ENCODE measurements around the gene NTRK3.

Gene NTRK3

DNA sequence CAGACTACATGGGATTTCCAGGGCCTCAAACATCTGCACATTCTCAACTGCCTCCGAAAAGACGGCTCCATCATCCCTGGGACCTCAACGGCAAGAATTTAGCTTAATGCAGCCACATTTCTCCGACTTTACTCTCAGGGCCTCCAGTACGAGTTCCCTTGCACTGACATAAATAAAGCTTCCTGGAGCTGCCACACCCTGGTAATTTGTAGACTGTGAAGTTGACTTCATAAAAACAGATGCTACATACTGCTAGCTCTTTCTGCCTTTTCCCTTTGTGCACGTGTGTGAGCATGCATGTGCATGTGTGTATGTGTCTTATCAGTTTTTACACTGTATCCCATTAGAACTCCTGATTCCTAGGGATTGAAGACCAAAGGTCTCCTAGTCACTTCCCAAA, 122.7 kb downstream of the NTRK3 start:
- DNase-seq (ENCODE audit: low read depth): no peak

DNA sequence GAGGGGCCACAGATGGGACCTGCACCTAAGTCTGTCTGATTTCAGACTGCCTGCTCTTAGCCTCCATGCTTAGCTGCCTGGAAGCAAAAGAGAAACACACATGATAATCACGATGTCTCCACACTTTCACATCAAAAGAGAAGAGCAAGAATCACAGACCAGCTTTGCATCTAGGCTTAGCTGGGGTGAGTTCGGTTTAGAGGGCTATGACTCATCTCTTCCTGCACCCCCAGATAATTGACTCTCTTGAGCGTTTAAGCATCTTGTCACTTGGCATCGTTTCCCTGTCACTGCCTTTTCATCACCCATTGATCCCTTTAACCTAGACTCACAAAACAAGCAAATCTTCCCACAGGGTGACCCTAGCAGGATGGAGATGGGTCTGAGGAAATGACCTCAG, 124.0 kb downstream of the NTRK3 start:
- DNase-seq (ENCODE audit: low read depth): no peak
- H3K4me3 ChIP-seq (ENCODE audit: low read depth, low read length): no peak overlapping the region

More for the DNA sequence above, 122.7 kb downstream of the NTRK3 start:
- no peak overlapping the region for H3K4me3 ChIP-seq (ENCODE audit: low read depth, low read length)

DNA sequence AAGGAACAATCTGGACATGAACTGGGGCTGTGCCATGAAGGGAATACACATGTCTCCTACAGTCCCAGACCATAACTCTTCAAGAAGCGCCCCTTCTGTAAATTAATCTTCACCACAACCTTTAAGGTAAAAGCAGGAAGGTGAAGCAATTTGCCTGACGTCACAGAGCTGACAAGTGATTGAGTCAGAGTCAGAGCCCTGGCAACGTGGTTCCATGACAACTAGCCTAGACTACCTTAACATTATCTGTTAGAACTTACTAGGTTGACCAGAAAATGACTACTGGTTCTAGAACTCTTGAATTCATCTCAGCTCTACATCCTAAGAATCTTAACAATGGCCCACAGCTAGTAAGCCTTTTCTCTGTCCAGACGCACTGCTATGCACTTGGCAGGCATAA, 124.6 kb downstream of the NTRK3 start:
- no peak for DNase-seq (ENCODE audit: low read depth)
- no peak overlapping the region for H3K4me3 ChIP-seq (ENCODE audit: low read depth, low read length)

DNA sequence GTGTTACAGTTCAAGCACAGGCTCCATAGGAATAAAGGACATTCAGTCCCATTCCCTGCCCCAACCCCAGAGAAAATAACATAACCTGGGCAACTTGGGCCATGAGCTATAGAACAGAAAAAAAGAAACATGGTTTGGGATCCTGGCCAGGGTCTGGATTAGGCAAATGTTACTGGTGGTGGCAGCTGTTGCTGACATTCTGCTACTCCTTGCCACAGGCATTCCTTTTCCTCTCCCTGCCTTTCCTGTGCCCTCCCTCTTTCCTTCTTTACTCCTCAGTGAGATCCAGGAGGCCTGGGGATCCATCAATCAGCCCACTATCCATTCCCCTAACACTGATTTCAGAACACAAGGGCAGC, 129.1 kb downstream of the NTRK3 start:
- no peak overlapping the region for H3K4me3 ChIP-seq (ENCODE audit: low read depth, low read length)
- DNase-seq (ENCODE audit: low read depth): peak; percentile 14

- H3K4me3 ChIP-seq (ENCODE audit: low read depth, low read length): no peak overlapping the region
- DNase-seq (ENCODE audit: low read depth): no peak
These were observed 129.7 kb downstream of the NTRK3 start for GRCh38 chr15:88126695-88127431.

- H3K4me3 ChIP-seq (ENCODE audit: low read depth, low read length): no peak overlapping the region
- no peak for DNase-seq (ENCODE audit: low read depth)
These were observed 131.0 kb downstream of the NTRK3 start for GRCh38 chr15:88125576-88125975.

- DNase-seq (ENCODE audit: low read depth): no peak
- no peak overlapping the region for H3K4me3 ChIP-seq (ENCODE audit: low read depth, low read length)
These were observed 132.3 kb downstream of the NTRK3 start for GRCh38 chr15:88124199-88124598.

GRCh38 chr15:88121968-88122530, 134.5 kb downstream of the NTRK3 start:
- H3K4me3 ChIP-seq (ENCODE audit: low read depth, low read length): no peak overlapping the region
- no peak for DNase-seq (ENCODE audit: low read depth)

DNA sequence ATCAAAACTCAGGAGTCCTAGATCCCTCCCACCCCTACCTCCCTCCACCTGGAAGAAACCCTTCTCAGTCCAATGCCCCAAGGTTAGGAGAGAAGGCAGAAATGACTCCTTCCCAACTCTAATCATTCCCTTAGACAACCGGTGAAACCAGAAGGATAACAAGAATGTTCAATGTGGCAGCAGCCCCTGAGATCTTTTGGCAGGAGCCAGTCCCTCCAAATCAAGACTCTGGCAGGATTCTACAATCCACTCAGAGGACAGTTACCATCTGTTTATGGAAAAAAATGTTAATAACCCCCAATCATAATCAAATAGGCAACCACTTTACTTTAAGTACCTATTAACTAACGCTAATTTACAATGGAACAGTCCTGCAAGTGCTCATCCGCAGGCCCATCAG, 136.5 kb downstream of the NTRK3 start:
- no peak for DNase-seq (ENCODE audit: low read depth)

DNA sequence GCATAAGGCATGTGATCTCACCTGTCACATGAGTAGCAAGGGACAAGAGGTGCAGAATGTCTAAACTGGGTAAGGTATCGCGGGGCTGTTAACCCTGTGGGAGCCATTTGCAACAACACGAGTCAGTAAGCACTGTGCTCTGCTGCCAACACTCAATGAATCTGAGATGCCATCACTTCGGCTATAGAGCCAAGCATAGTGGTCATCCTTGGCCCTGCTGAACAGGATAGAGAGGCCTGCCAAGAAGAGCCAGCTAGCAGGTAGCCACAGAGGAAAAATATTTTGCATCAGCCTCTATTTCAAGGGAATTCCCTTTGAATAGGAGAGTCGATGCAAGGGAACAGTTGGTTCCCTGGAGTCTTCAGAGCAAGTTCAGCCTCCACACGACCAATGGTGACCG, 137.8 kb downstream of the NTRK3 start:
- no peak overlapping the region for H3K4me3 ChIP-seq (ENCODE audit: low read depth, low read length)
- DNase-seq (ENCODE audit: low read depth): no peak

More for the DNA sequence above, 136.5 kb downstream of the NTRK3 start:
- H3K4me3 ChIP-seq (ENCODE audit: low read depth, low read length): no peak overlapping the region

GRCh38 chr15:88118035-88118434, 138.5 kb downstream of the NTRK3 start:
- DNase-seq (ENCODE audit: low read depth): no peak
- H3K4me3 ChIP-seq (ENCODE audit: low read depth, low read length): no peak overlapping the region

DNA sequence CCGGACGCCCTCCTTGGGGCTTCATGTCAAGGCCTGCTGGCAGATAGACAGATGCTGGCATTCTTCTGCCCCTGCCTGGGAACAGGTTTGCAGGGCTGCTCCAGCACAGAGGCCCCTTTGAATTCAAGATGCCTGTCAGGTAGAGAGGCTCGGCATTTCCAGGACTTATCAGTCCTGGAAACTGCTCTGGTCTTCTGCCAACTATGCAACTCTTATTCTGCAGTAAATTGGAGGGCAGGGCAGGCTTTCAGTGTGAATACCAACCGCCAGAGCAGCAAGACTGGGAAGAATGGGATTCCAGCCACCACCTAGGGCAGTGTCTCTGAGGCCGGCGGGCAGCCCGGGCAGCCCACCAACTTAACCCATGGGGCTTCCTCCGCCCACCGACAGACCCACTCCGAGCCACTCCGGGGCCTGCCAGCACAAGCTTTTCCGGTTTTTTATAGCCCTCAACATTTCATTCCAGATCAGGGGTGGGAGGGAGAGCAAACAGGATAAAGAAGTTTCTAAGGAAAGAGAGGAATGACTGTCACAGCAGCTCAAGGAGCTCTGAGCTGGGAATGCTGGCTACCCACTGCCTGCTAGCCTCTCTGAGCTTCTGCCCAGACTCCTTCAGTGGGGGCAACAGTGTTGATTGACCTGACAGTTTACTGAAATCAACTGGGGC, 140.9 kb downstream of the NTRK3 start:
- no peak overlapping the region for H3K4me3 ChIP-seq (ENCODE audit: low read depth, low read length)
- no peak for DNase-seq (ENCODE audit: low read depth)

DNA sequence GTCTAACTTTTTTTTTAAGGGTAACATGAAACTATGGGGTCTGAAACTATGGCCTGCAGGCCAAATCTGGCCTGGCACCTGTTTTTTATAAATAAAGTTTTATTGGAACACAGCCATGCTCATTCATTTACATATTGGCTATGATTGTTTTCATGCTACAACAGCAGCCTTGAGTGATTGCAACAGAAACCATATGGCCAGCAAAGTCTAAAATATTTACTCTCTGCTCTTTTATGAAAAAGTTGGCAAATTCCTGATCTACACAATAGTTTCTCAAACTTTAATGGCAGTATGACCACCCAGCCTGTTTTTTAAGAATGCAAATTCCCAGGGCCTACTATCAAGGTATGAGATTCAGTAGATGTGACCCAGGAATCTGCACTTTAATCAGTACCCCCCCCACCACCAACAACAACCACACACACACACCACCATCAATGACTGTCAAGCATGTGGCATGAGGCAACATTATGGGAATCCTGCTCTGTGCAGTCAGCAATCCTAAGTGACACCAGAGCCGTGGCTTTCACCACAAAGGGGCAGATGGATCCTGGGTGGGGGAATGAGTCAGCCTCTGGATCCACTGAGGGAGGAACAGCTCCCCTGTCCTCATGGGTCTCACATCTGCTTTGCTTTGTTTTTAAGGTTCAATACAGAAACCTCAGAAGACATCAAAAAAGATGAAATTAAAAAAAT, 142.8 kb downstream of the NTRK3 start:
- no peak overlapping the region for H3K4me3 ChIP-seq (ENCODE audit: low read depth, low read length)
- peak; percentile 8 for DNase-seq (ENCODE audit: low read depth)

- DNase-seq (ENCODE audit: low read depth): no peak
- no peak overlapping the region for H3K4me3 ChIP-seq (ENCODE audit: low read depth, low read length)
These were observed 147.5 kb downstream of the NTRK3 start for GRCh38 chr15:88108991-88109390.

GRCh38 chr15:88108477-88108876, 148.1 kb downstream of the NTRK3 start:
- H3K4me3 ChIP-seq (ENCODE audit: low read depth, low read length): no peak overlapping the region
- no peak for DNase-seq (ENCODE audit: low read depth)

DNA sequence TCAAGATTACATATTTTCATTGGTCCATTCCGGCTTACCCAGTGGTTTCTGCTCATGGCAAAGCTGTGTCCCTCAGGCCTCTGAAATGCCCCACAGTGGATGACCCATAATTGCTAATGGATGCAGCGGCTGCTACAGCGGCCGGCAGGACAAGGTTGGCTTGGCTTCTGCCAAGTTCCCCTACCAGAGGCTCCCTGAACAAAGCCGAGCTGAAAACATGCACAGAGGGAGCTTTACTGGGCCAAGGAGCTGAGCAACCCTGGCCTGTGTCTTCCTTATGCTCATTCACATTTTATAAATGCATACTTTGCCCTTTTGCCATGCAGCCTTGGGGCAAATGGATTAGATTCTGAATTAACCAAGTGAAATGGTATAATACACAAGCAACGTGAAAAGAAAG, 150.5 kb downstream of the NTRK3 start:
- no peak for DNase-seq (ENCODE audit: low read depth)

DNA sequence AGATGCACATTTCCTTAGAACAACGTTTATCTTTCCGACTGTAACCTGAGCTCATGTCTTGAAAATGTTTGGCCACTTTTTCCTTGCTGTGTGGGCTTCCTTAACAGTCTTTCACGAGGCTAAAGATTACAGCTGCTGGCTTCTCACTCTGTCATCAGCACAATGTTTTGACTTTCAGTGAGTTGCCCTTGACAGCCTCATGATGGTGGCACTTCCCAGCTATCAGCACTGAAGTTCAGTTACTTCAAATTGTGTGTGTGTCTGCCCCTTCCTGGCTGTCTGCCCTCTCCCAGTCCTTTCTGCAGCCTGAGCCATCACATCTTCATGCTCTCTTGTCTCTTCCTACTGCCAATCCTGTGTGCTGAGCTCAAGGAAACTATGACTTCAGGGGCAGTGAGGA, 152.2 kb downstream of the NTRK3 start:
- DNase-seq (ENCODE audit: low read depth): no peak
- no peak overlapping the region for H3K4me3 ChIP-seq (ENCODE audit: low read depth, low read length)

More for the DNA sequence above, 150.5 kb downstream of the NTRK3 start:
- H3K4me3 ChIP-seq (ENCODE audit: low read depth, low read length): no peak overlapping the region

DNA sequence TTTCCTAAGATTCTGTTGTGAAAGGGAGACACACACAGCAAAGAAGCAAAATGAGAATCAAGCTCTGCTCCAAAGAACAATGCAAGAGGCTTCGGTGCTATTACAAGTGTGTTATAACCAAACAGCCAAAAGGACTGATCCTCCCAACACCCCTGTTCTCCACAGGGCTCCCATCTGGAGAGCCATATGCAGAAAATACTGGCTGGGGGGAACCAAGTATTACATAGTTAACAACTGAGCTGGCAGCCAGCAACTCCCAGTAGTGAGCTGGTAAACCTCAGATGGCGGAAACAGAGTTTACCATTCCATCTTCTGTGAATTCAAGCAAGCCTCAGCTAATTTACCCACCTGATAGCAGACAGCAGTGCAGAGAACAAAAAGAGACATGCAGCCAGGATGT, 156.4 kb downstream of the NTRK3 start:
- DNase-seq (ENCODE audit: low read depth): no peak
- no peak overlapping the region for H3K4me3 ChIP-seq (ENCODE audit: low read depth, low read length)

GRCh38 chr15:88098361-88098760, 158.2 kb downstream of the NTRK3 start:
- DNase-seq (ENCODE audit: low read depth): no peak
- no peak overlapping the region for H3K4me3 ChIP-seq (ENCODE audit: low read depth, low read length)

DNA sequence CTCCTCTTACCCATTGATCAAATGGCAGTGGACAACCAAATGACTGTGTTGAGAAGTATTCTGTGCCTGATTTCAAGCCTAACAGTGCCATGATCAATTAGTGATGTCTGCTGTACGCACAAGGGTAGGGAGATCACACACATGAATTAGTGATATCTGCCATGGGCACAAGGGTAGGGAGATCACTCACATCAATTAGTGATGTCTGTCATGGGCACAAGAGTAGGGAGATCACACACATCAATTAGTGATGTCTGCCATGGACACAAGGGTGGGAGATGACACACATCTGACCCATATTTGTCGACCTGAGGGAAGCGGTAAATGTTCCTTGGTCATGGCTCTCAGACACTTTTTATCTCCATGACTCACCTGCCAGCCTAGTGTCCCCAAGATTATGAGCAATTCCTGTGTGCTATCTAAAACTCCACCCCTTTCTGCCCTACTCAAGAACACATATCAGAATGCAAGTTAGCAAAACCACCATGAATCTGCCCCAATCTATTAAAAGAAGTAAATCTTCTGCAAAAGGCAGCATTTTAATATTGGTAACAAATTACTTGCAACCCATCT, 165.0 kb downstream of the NTRK3 start:
- no peak for DNase-seq (ENCODE audit: low read depth)
- no peak overlapping the region for H3K4me3 ChIP-seq (ENCODE audit: low read depth, low read length)
